ENCODE results near the gene DBN1.

The DBN1 gene

DNA sequence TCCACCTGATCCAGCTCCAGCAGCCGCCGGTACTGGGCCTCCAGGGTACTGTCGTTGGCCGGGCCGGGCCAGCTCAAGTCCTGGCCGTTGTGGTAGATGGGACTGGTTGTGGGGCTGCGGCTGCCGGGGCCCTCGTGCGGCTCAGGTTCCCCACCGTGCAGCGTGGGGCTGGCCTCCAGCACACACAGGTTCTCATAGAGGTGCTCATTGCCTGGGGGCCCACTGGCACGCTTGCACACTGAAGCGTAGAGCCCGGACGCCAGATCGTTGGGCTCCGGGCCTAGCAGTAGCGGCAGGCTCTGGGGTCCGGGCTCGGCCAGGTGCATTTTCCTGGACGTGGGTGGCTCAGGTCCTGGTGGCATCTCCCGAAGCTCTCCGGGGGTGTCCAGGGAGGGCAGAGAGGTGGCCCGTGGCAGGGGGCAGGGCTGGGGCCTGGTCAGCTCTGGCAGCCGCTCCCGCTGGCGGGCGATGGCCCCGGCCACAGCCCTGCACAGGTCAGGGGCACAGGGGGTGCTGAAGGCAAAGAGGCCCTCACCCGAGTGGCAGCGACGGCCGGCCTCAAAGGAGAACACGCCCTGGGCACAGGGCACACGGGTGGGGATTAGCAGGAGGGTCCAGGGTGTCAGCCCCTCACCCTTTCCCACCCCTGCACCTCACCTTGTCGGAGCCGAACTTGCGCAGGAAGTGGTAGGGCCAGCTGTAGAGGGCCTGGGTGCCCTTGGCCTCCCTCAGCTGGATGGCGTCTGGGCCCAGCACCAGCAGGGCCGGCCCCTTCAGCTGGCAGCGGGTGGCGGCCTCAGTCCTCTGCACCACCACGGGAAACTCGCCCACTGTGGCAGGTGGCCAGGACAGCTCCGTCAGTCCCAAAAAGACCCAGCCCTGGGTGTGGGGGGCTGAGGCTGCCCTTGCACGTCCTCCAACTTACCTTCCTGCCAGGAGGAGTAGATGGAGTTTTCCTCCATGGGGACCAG is 30.9 kb upstream of the DBN1 start:
- DNase-seq, result no peak

GRCh38 chr5:177503351-177504085 is 30.1 kb upstream of the DBN1 start:
- DNase-seq, result no peak

DNA sequence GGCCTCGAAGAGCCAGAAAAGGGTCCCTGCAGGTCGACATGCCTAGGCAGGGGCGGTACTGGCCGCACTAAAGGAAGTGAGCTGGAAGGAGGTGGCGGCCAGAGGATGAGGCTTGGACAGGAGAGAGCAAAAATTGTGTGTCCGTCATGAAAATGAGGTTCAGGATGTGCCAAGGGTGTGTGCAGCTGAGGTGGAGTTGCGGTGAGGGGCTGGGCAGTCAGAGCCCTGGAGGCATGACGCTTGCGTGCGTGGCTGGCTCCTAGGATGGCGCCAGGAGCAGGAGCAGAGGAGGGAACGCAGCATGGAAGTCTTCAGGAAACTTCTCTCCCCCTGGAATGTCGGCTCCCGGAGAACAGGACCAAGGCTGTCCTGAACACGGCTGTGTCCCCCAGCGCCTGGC is 29.5 kb upstream of the DBN1 start:
- no peak for DNase-seq

- no peak for DNase-seq
These were observed 28.6 kb upstream of the DBN1 start for GRCh38 chr5:177501874-177502678.

- DNase-seq, result peak; percentile 97
These were observed 27.5 kb upstream of the DBN1 start for GRCh38 chr5:177500685-177501522.

DNA sequence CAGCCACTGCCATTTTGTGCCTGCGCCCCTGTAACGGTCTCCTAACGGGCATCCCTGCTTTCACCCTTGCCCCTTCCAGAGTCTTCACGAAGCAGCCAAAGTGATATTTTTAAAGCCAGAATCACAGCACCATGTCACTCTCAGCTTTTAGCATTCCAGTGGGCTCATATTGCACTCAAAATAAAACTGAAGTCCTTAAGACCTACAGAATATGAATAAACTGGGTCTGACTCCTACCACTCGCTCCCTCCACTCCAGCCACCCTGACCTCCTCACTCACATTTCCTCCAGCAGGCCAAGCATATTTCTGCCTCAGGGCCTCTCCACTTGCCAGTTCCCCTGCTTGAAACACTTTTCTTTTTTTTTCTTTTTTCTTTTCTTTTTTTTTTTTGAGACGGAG is 26.4 kb upstream of the DBN1 start:
- no peak for DNase-seq

DNA sequence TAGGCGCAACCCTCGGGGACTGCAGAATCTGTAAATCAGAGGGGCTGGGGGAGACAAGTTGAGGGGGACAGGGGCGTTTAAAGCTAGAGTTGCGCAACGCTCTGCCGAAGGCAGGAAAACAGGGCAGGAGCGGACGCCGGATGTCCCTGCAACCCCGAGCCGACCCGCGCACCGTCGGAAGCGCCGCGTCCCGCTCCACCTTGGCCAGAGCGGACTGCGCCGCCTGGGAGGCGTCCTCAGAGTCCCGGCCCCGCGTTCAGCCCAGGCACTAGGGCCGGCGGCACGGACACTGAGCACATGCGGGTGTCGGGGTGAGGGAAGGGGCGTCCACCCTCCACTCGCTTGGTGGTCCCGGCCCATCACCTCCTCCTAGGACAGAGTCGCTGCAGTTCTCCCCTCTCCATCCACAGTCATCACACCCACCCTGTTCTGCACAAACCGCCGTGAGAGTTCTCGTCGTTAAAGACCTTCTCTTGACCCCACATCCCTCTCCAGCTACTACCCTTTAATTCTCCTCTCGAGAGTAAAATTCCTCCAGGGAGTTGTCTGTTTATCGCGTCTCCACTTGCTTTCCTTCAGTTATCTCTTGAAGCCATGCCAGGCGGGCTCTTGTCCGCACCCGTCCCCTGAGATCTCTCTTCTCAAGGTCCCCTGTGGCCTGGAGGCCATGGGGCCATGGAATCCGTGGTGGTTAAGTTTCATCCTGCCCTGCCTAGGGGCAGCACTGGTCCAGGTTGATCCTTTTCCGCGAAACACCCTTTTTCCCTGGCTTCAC is 24.8 kb upstream of the DBN1 start:
- peak; percentile 75 for DNase-seq

GRCh38 chr5:177497292-177498012 is 24.0 kb upstream of the DBN1 start, which contains the start of gene PDLIM7:
Gene PDLIM7, minus strand, starts transcription at chr5:177497604. Its CDS starts 1,092 bp downstream, at chr5:177496512.
- peak; percentile 99 for DNase-seq

DNA sequence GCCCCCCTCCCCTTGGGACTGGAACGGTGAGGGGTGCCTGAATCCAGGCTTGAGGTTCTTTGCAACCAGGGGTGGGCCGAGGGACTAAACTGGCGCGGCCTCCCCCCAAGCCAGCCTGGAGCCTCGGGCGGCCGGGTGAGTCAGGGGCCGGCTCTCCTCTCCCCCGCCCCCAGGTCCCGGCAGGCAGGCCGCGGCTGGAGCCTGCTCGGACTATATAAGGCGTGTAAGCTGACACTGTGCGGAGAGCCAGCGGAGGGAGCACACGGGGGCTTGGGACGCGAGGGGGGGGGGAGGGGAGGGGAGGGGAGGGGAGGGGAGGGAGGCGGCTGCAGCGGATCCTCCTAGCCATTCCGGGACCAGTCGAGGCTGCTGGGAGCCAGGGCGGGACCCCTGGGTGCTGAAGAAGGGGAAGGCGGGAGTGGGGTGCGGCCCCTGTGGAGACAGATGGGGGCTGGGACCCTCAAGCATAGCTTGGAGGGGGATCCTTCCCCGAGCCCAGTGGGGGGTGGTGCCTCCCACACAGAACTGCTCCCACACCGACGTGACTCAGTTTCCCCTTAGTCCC is 23.4 kb upstream of the DBN1 start:
- DNase-seq, result no peak

DNA sequence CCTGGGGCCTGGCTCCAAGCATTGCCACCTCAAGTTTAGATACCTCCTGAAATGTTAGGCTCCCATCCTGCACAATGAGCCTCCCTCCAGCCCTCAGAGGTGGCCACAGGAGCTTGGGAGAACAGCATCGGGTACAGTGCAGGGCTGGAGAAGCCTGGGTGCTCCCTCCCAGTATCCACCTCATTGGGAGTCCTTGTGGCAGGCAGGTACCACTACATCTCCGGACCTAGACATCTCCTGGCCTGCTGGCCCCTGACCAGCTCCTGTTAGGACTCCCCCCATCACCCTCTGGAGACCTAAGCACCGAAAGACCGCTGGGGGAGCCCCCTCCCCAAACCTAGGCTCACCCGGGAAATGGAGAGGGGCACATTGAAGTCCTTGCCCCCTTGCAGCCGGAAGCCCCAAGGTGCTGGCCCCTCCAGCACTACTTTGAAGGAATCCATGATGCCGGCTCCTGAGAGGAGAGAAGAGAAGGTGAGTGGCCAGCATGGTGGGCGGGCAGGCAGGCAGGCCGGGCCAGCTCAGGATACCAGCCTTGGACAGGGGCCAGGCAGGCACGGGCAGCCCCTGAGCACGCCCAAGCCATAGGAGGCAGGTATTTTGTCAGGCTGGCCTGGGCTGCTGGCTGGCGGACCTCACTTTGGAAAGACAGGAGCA is 22.8 kb upstream of the DBN1 start:
- no peak for DNase-seq

DNA sequence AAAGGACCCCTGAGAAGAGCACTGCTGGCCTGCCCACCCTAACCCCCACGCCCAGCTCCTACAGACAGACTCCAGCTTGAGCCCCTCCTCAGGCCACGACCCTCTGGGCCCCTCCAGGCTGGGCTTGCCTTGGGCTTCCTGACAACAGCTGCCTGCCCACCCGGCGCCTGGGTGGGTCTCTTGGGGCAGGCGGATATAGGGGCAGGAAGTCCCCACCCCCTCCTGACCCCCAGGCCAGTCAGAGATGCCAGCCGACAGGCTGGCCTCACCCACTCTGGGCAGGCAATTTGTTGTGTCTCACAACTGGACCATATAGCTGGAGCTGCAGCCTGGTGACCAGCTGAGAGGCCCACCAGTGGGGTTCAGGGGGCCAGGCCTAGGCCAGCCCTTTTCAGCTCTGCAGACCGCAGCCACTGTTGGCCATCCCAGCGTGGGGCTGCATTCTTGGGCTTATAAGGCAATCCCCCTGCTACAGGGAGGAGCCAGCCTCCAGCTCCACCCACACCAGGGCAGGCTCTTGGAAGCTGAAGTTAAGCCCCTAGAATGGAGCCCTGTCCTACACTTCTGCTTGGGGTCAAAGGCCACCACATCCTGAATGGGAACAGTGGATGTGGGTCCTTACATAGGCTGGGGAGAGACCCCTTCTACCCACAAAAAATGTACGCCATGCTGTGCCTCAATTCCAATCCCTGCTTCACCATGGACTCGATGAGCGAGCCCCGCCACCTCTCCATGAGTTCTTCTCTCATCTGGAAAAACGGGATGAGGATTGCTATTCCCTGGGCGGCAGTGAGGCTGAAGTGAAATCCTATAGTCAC is 22.0 kb upstream of the DBN1 start:
- no peak for DNase-seq

GRCh38 chr5:177494346-177495195 is 21.1 kb upstream of the DBN1 start:
- DNase-seq, result no peak

GRCh38 chr5:177493795-177494345 is 20.4 kb upstream of the DBN1 start:
- no peak for DNase-seq

- no peak for DNase-seq
These were observed 19.4 kb upstream of the DBN1 start for GRCh38 chr5:177492841-177493240.

GRCh38 chr5:177491983-177492746 is 18.7 kb upstream of the DBN1 start:
- DNase-seq, result no peak

DNA sequence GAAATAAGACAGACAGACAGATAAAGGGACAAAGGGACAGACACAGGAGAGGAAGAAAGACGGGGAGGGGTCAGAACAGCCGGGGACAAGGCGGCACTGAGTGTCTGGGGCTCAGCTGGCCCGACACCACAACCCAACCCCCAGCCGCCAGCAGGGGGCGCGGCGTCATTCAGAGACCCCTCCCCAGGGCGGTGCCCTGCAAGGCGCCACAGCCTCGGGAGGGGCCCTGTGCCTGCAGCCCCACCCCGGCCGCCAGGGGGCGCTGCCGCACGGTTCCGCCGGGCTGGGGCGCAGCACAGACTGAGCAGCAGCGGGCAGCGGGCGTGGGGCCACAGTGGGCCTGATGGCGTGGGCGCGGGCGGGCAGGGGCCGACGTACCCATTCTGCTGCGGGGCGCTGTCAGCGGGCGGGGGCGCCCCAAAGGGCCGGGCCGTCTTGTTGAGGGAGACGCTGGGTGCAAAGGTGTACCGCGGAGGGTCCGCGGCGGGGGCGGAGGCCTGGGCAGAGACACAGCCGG is 18.1 kb upstream of the DBN1 start:
- DNase-seq, result peak; percentile 86

All from activated CD8-positive, alpha-beta memory T cell treated with anti-CD3 and anti-CD28 coated beads, Interleukin-2, amount 50 U/mL, for 48 hours (primary cell).